ENCODE measurements around the gene FYN.
A peak's percentile ranks its signal among the peaks of the same experiment; 100 is the strongest.

FYN gene

DNA sequence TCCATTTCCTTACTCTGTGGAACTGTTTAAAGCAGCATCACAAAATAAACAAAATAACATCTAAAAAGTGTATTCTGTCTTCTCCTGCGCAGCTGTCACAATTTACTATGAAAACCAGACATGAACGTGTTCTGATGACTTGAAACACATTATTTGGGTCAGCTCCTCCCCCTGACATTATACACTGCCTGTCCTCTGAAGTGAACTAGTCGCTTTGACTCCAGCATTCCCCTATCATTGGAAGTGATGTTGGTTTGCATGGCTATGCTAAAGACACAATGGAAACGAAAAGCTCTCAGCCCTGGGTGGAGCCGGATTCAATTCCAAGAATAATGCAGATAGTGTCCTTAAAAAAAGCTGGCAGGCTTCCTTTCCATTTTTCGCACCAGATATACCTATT lies 125.9 kb downstream of the FYN start:
- peaks cover 28% of the 10 kb centered on the region for H3K4me1 ChIP-seq (ENCODE audit: insufficient read depth, low read length)
- H3K27me3 ChIP-seq (ENCODE audit: control insufficient read depth in 1 of 2, insufficient read depth in 2 of 2, low read length in 2 of 2), result no peaks in the 10 kb centered on the region

DNA sequence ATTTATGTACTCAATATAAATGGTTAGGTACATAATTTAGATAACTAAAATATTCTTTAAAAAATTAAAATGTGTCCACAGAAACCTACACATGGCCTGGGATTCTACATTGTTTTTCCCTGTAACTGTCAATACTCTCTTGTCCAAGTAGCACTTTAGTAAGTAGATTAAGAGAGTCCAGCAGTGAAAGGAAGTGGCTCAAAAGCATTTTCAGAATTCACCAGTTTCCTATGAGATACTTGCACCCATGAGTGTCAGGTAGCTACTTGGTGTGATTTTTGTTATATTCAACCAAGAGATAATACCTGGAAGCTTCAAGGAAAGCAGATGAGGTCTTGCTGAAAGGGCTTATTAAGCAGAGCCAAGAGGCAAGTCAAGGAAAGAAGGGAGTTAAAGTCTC lies 126.3 kb downstream of the FYN start:
- Histone ChIP-seq H3K9me3 (ENCODE audit: low read length) (no peaks in the 10 kb centered on the region), H3K4me1 (ENCODE audit: insufficient read depth, low read length) (peaks cover 28% of the 10 kb centered on the region), H3K27me3 (ENCODE audit: control insufficient read depth in 1 of 2, insufficient read depth in 2 of 2, low read length in 2 of 2) (no peaks in the 10 kb centered on the region), H3K27ac (ENCODE audit: low read depth, low read length) (no peak overlapping the region), H3K36me3 (ENCODE audit: insufficient read depth, low read length) (no peaks in the 10 kb centered on the region), H3K4me3 (ENCODE audit: low read depth in 1 of 2, low read length in 2 of 2) (no peak overlapping the region), H3K9ac (ENCODE audit: low read length) (no peak overlapping the region)

More for the DNA sequence above, 125.9 kb downstream of the FYN start:
- Histone ChIP-seq H3K27ac (ENCODE audit: low read depth, low read length) (no peak overlapping the region), H3K9me3 (ENCODE audit: low read length) (no peaks in the 10 kb centered on the region), H3K36me3 (ENCODE audit: insufficient read depth, low read length) (no peaks in the 10 kb centered on the region), H3K9ac (ENCODE audit: low read length) (no peak overlapping the region), H3K4me3 (ENCODE audit: low read depth in 1 of 2, low read length in 2 of 2) (no peak overlapping the region)

DNA sequence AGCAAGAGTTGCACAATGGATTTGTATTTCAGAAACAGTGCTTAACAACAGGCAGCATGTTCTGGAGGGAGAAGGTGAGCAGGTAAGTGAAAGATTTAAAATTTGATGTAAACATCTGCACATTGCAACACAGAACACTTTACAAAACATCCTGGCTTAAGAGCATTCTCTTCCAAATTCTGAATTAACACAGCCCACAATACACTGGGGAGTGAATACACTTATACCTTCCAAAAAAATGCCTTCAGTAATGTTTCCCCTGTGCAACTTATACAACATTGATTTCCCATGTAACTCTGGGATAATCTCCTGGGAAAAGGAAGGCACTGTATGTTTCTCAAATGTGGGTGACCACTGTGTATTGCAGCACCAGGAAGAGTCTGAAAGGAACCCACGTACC lies 127.6 kb downstream of the FYN start:
- H3K9ac ChIP-seq (ENCODE audit: low read length), result no peak overlapping the region
- H3K4me3 ChIP-seq (ENCODE audit: low read depth in 1 of 2, low read length in 2 of 2), result no peak overlapping the region
- H3K36me3 ChIP-seq (ENCODE audit: insufficient read depth, low read length), result no peaks in the 10 kb centered on the region
- no peak overlapping the region for H3K27ac ChIP-seq (ENCODE audit: low read depth, low read length)
- H3K4me1 ChIP-seq (ENCODE audit: insufficient read depth, low read length), result peaks cover 28% of the 10 kb centered on the region
- H3K27me3 ChIP-seq (ENCODE audit: control insufficient read depth in 1 of 2, insufficient read depth in 2 of 2, low read length in 2 of 2), result no peaks in the 10 kb centered on the region
- no peaks in the 10 kb centered on the region for H3K9me3 ChIP-seq (ENCODE audit: low read length)

DNA sequence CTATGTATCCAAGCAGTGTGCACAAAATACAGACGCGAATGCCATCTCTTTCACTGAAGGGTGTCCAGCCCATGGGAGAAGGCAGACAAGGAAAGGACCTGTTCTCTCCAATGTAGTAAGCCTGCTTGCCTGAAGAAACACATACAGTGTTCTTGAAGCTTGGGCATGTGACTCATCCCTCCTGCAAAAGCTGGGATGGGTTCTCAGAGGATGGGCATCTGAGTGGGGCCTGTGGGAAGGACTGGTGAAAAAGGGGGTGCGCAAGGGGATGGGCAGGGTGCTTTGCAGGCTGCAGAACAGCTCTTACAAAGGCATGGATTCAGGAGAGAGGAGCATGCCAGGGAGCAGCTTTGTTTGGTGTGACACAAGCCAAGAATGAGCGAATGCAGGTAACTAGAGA lies 128.1 kb downstream of the FYN start:
- Histone ChIP-seq H3K9ac (ENCODE audit: low read length) (no peak overlapping the region), H3K4me1 (ENCODE audit: insufficient read depth, low read length) (peaks cover 28% of the 10 kb centered on the region), H3K27me3 (ENCODE audit: control insufficient read depth in 1 of 2, insufficient read depth in 2 of 2, low read length in 2 of 2) (no peaks in the 10 kb centered on the region), H3K9me3 (ENCODE audit: low read length) (no peaks in the 10 kb centered on the region), H3K27ac (ENCODE audit: low read depth, low read length) (no peak overlapping the region), H3K36me3 (ENCODE audit: insufficient read depth, low read length) (no peaks in the 10 kb centered on the region), H3K4me3 (ENCODE audit: low read depth in 1 of 2, low read length in 2 of 2) (no peak overlapping the region)

DNA sequence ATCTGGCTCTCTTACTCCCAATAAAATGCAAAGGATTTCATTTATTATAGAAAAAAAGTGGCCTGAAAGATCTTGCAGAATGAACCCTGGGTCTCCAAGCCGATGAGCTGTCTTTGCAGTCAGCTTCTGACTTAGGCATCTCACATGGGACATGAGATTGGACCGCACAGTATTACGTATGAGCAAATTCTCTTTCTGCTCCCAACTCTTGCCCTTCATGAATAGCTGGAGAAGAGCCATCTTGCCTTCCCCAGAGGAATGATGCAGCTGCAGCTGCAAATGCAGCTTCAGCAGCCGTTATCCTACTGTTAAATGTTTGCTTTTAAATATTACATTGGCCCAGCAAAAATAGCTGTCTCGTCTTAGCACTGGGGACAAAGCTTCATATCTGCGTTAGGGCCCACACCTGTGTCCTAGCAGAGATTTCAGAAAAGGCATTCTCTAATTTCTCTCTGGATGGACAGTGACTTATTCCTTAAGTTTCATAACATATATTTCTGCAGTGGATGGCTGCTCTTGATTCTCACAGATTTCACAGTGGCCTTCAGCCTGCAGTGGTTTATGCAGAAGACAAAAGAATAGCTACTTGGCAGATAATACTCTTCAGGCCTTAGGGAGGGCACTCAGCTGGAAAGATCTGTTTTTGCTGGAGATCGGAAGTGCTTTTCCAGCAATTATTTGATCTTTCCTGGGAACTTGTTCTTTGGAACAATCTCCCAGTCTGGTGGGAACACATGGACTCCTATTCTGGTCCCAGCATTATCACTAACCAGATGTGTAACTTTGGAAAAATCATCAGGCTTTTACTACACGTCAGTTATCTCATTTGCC lies 129.2 kb downstream of the FYN start:
- H3K4me1 ChIP-seq (ENCODE audit: insufficient read depth, low read length), result peaks cover 28% of the 10 kb centered on the region
- no peak overlapping the region for H3K9ac ChIP-seq (ENCODE audit: low read length)
- no peak overlapping the region for H3K27ac ChIP-seq (ENCODE audit: low read depth, low read length)
- no peaks in the 10 kb centered on the region for H3K9me3 ChIP-seq (ENCODE audit: low read length)
- no peaks in the 10 kb centered on the region for H3K36me3 ChIP-seq (ENCODE audit: insufficient read depth, low read length)
- no peak overlapping the region for H3K4me3 ChIP-seq (ENCODE audit: low read depth in 1 of 2, low read length in 2 of 2)
- no peaks in the 10 kb centered on the region for H3K27me3 ChIP-seq (ENCODE audit: control insufficient read depth in 1 of 2, insufficient read depth in 2 of 2, low read length in 2 of 2)

DNA sequence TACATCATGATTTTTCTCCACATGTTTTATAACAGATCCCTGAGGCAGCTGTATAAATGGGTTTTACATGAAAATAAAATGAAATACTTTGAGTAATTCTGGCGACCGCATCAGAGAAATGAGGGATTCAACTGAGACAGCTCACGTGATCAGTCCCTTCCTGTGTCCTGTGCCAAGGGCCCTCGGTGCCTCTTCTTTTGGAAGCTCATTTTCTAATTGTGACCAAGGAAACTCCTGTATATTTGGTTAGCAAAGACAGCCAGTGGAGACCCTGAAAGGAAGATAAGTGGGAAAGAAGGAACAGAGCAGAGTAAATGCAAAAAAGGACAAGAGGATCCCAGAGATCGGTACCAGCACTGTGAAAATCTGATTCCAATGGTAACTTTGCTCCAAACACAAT lies 129.9 kb downstream of the FYN start:
- H3K36me3 ChIP-seq (ENCODE audit: insufficient read depth, low read length), result no peaks in the 10 kb centered on the region
- H3K9me3 ChIP-seq (ENCODE audit: low read length), result no peaks in the 10 kb centered on the region
- H3K27ac ChIP-seq (ENCODE audit: low read depth, low read length), result no peak overlapping the region
- H3K4me3 ChIP-seq (ENCODE audit: low read depth in 1 of 2, low read length in 2 of 2), result no peak overlapping the region
- H3K27me3 ChIP-seq (ENCODE audit: control insufficient read depth in 1 of 2, insufficient read depth in 2 of 2, low read length in 2 of 2), result no peaks in the 10 kb centered on the region
- no peak overlapping the region for H3K9ac ChIP-seq (ENCODE audit: low read length)
- H3K4me1 ChIP-seq (ENCODE audit: insufficient read depth, low read length), result peaks cover 28% of the 10 kb centered on the region

DNA sequence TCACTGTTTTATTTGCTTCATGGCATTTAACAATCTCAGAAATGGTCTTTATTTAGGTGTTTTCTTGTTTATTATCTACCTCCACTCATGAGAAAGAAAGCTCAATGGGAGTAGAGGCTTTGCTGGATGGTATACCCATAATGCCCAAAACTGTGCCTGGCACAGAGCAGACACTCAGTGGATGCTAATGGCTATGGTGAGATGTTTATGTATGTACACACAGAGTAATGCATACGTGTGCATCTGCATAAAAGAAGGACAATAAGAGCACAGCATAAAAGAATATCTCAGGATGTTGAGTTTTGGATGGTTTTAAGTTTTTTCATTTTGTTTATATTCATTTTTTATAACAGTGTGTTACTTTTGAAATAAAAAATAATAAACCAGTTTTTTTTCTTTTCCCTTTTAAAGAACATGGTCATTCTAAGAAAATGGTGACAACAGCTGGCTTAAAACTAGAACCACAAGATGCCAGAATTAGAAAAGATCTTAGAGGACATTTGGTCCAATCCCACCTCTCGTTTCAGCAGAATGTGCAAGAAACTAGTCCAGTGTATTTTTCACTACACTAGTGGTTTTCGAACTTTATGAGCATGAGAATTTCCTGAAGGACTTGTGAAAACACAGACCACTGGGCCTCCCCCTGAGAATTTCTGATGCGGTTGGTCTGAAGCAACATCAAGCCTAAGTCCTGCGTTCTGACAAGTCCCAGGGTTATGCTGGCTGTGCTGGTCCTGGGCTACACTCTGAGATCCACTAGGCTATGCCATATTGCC lies 131.9 kb downstream of the FYN start:
- Histone ChIP-seq H3K9me3 (ENCODE audit: low read length) (no peaks in the 10 kb centered on the region), H3K4me1 (ENCODE audit: insufficient read depth, low read length) (peaks cover 25% of the 10 kb centered on the region), H3K4me3 (ENCODE audit: low read depth in 1 of 2, low read length in 2 of 2) (no peak overlapping the region), H3K9ac (ENCODE audit: low read length) (no peak overlapping the region), H3K27me3 (ENCODE audit: control insufficient read depth in 1 of 2, insufficient read depth in 2 of 2, low read length in 2 of 2) (no peaks in the 10 kb centered on the region), H3K36me3 (ENCODE audit: insufficient read depth, low read length) (no peaks in the 10 kb centered on the region), H3K27ac (ENCODE audit: low read depth, low read length) (no peak overlapping the region)

DNA sequence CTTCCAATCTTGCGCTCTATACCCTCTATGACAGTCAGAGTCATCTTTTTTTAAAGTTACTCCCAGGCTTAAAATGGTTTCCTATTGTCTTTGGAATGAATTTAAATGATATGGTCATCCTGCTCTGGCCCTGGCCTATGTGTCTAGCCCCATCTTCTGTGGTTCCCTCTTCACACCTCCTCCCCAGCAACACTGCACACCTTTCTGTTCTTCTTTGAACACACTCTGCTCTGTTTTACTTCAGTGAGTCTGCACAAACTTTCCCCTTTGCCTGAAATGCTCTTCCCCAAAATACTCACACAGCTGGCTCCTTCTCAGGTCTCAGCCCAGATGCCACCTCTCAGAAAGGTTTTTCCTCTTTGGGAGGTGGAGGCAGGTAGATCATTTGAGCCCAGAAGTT lies 132.7 kb downstream of the FYN start:
- Histone ChIP-seq H3K27me3 (ENCODE audit: control insufficient read depth in 1 of 2, insufficient read depth in 2 of 2, low read length in 2 of 2) (no peaks in the 10 kb centered on the region), H3K4me3 (ENCODE audit: low read depth in 1 of 2, low read length in 2 of 2) (no peak overlapping the region), H3K4me1 (ENCODE audit: insufficient read depth, low read length) (peaks cover 27% of the 10 kb centered on the region), H3K27ac (ENCODE audit: low read depth, low read length) (no peak overlapping the region), H3K9ac (ENCODE audit: low read length) (no peak overlapping the region), H3K9me3 (ENCODE audit: low read length) (no peaks in the 10 kb centered on the region), H3K36me3 (ENCODE audit: insufficient read depth, low read length) (no peaks in the 10 kb centered on the region)

DNA sequence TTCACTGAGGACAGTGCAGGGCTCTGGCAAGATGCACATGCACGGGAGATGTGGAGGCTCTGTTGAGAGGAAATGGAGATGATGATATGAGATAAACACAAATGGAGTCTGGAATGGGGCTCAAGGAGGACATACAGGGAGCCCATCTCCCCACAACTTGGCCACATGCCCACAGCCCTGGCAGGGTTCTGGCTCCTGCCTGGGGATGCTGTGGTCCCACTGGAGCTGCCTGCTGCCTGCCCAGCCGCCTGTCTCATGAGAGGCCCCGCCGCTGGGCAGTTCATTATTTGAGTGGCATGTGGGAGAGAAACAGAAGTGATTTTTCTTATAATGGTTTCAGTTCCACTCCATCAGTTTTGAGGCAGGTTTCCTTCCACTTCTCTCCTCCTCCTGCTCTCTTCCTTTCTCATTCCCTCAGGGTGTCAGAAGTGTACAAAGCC lies 134.0 kb downstream of the FYN start:
- H3K27me3 ChIP-seq (ENCODE audit: control insufficient read depth in 1 of 2, insufficient read depth in 2 of 2, low read length in 2 of 2), result no peaks in the 10 kb centered on the region
- H3K27ac ChIP-seq (ENCODE audit: low read depth, low read length), result peak overlapping the region; percentile 19
- no peaks in the 10 kb centered on the region for H3K9me3 ChIP-seq (ENCODE audit: low read length)
- no peaks in the 10 kb centered on the region for H3K36me3 ChIP-seq (ENCODE audit: insufficient read depth, low read length)
- H3K4me1 ChIP-seq (ENCODE audit: insufficient read depth, low read length), result peaks cover 29% of the 10 kb centered on the region
- H3K4me3 ChIP-seq (ENCODE audit: low read depth in 1 of 2, low read length in 2 of 2), result no peak overlapping the region
- no peak overlapping the region for H3K9ac ChIP-seq (ENCODE audit: low read length)

DNA sequence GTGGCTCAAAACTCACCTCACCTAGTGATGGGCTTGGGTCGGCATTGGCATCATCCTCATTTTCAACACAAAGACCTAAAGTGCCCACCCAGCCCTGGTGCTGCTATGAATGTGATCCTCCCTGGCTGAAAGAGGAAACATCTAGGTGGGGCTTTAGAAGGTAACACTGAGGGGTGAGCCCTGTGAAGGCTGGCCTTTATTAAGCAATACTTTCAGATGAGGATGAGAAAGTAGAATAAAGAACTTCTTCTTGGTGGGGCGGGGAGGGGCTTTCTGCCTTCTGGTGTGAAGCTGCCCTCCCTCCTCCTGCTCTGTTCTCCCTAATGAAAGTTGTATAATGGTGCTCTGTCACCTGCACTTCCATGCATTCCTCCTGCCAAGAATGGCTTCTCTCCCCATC lies 134.6 kb downstream of the FYN start:
- peaks cover 30% of the 10 kb centered on the region for H3K4me1 ChIP-seq (ENCODE audit: insufficient read depth, low read length)

DNA sequence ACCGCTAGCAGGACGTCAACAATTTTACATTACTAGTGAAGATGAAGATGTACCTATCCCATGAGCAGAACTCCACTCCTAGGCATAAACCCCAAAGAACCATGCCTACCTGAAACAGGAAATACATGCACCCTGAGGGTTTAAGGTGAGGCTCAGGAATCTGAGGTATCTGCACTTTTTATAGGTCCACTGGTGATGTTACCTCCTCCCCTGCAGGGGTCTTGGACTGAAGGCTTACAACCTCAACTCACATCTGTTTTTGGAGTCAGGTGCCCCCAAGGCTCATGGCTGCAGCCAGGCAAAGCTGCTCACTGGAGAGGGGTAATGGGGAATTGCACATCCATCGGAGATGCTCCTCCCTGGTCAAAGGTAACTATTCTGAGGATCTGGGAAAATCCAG lies 135.1 kb downstream of the FYN start:
- H3K9ac ChIP-seq (ENCODE audit: low read length), result no peak overlapping the region
- no peak overlapping the region for H3K27ac ChIP-seq (ENCODE audit: low read depth, low read length)
- no peaks in the 10 kb centered on the region for H3K36me3 ChIP-seq (ENCODE audit: insufficient read depth, low read length)
- no peak overlapping the region for H3K4me3 ChIP-seq (ENCODE audit: low read depth in 1 of 2, low read length in 2 of 2)
- H3K4me1 ChIP-seq (ENCODE audit: insufficient read depth, low read length), result peaks cover 25% of the 10 kb centered on the region
- no peaks in the 10 kb centered on the region for H3K9me3 ChIP-seq (ENCODE audit: low read length)
- H3K27me3 ChIP-seq (ENCODE audit: control insufficient read depth in 1 of 2, insufficient read depth in 2 of 2, low read length in 2 of 2), result no peaks in the 10 kb centered on the region

More for the DNA sequence above, 134.6 kb downstream of the FYN start:
- Histone ChIP-seq H3K4me3 (ENCODE audit: low read depth in 1 of 2, low read length in 2 of 2) (no peak overlapping the region), H3K36me3 (ENCODE audit: insufficient read depth, low read length) (no peaks in the 10 kb centered on the region), H3K27me3 (ENCODE audit: control insufficient read depth in 1 of 2, insufficient read depth in 2 of 2, low read length in 2 of 2) (no peaks in the 10 kb centered on the region), H3K9ac (ENCODE audit: low read length) (no peak overlapping the region), H3K27ac (ENCODE audit: low read depth, low read length) (no peak overlapping the region), H3K9me3 (ENCODE audit: low read length) (no peaks in the 10 kb centered on the region)
